IMR-90 (cell line): ENCODE measurements around the gene DLX2. TPM values are rescaled to one million over a fixed set of nuclear protein-coding genes. Genes with fewer than 3 reads are reported as not detected.
A peak's percentile ranks its signal among the peaks of the same experiment; 100 is the strongest.

Experiments
- ATAC-seq: fragments of 200-7000 bp; cut with Tn5 transposase; 2 replicates; pipeline ENCODE4 v1.9.1; 2020; ENCODE audit warnings: low read depth, mild to moderate bottlenecking, moderate library complexity
- BruUV-seq: library from RNA; stranded (reverse); fragments of 400-500 nt; replicated peaks from 2 replicates; lab custom pipeline; 2021; lab: Mats Ljungman, UMichigan
- CTCF ChIA-PET: fragments of 300-600 bp; formaldehyde crosslinking; extraction: SDS; loops from one replicate; lab custom pipeline; 2021; ENCODE audit warnings: antibody characterized with exemption; lab: Yijun Ruan, JAX
- POLR2A ChIA-PET: fragments of 300-600 bp; sonication (Branson Sonifier 250); formaldehyde crosslinking; loops from one replicate; lab custom pipeline; 2022; ENCODE audit warnings: antibody characterized with exemption; ENCODE audit not compliant: unreplicated experiment; lab: Charles Lee
- DNase-seq: peaks from one replicate; pipeline ENCODE4 v3.0.0; 2013
- H2AFZ ChIP-seq: replicated peaks from 2 replicates; pipeline ENCODE3; 2013; ENCODE audit warnings: low read length, mild to moderate bottlenecking; ENCODE audit not compliant: poor library complexity
- H2AK5ac ChIP-seq: 2 replicates; pipeline ENCODE4 v1.6.1; 2013; ENCODE audit warnings: low read depth, low read length, inconsistent platforms
- H2AK9ac ChIP-seq: replicated peaks from 2 replicates; pipeline ENCODE3; 2013; ENCODE audit warnings: mild to moderate bottlenecking, low read depth, low read length, moderate library complexity; ENCODE audit not compliant: poor library complexity
- H2BK120ac ChIP-seq: 2 replicates; pipeline ENCODE4 v1.6.1; 2013; ENCODE audit warnings: low read depth, low read length, inconsistent platforms
- H2BK15ac ChIP-seq: 3 replicates; pipeline ENCODE4 v1.6.1; 2013; ENCODE audit warnings: low read depth, low read length, inconsistent platforms
- H2BK20ac ChIP-seq: 2 replicates; pipeline ENCODE4 v1.6.1; 2013; ENCODE audit warnings: low read depth, mild to moderate bottlenecking, inconsistent platforms, low read length, moderate library complexity
- H2BK5ac ChIP-seq: 2 replicates; pipeline ENCODE4 v1.6.1; 2013; ENCODE audit warnings: mild to moderate bottlenecking, low read depth, low read length, inconsistent platforms; ENCODE audit not compliant: poor library complexity, severe bottlenecking
- H3K14ac ChIP-seq: replicated peaks from 2 replicates; pipeline ENCODE4 v1.6.1; 2013; ENCODE audit warnings: low read depth, low read length, inconsistent platforms
- H3K18ac ChIP-seq: 2 replicates; pipeline ENCODE4 v1.6.1; 2013; ENCODE audit warnings: low read depth, low read length, control low read depth
- H3K23ac ChIP-seq: 2 replicates; pipeline ENCODE4 v1.6.1; 2013; ENCODE audit warnings: low read depth, low read length, inconsistent platforms
- H3K27ac ChIP-seq: 2 replicates; pipeline ENCODE4 v1.5.1; 2013; ENCODE audit warnings: mild to moderate bottlenecking, control low read depth, low read length; ENCODE audit not compliant: insufficient read depth
- H3K27me3 ChIP-seq: 2 replicates; pipeline ENCODE4 v1.6.1; 2013; ENCODE audit warnings: low read length; ENCODE audit not compliant: control insufficient read depth, insufficient read depth
- H3K36me3 ChIP-seq: 2 replicates; pipeline ENCODE4 v1.6.1; 2013; ENCODE audit warnings: low read length, mixed read lengths; ENCODE audit not compliant: control insufficient read depth, insufficient read depth
- H3K4ac ChIP-seq: 2 replicates; pipeline ENCODE4 v1.6.1; 2013; ENCODE audit warnings: low read depth, low read length, inconsistent platforms
- H3K4me1 ChIP-seq: 2 replicates; pipeline ENCODE4 v1.6.1; 2013; ENCODE audit warnings: low read length, mixed read lengths; ENCODE audit not compliant: control insufficient read depth, insufficient read depth
- H3K4me2 ChIP-seq: 2 replicates; pipeline ENCODE4 v1.6.1; 2013; ENCODE audit warnings: low read depth, mild to moderate bottlenecking, control low read depth, low read length, moderate library complexity
- H3K4me3 ChIP-seq: 2 replicates; pipeline ENCODE4 v1.5.1; 2013; ENCODE audit warnings: low read depth, mild to moderate bottlenecking, control low read depth, low read length, moderate library complexity; ENCODE audit not compliant: insufficient read depth
- H3K56ac ChIP-seq: 2 replicates; pipeline ENCODE4 v1.6.1; 2013; ENCODE audit warnings: low read length, inconsistent platforms; ENCODE audit not compliant: insufficient read depth; ENCODE audit errors: extremely low read depth
- H3K79me1 ChIP-seq, 2 experiments: 2 replicates each; pipeline ENCODE4 v1.6.1; 2013; ENCODE audit warnings: low read length in 2 of 2, inconsistent platforms in 1 of 2, low read depth in 1 of 2
- H3K9ac ChIP-seq: 2 replicates; pipeline ENCODE4 v1.6.1; 2013; ENCODE audit warnings: low read depth, low read length, control low read depth
- H3K9me1 ChIP-seq: 2 replicates; pipeline ENCODE4 v1.6.1; 2013; ENCODE audit warnings: low read length, inconsistent platforms; ENCODE audit not compliant: insufficient read depth
- H3K9me3 ChIP-seq: 2 replicates; pipeline ENCODE4 v1.6.1; 2013; ENCODE audit warnings: low read length; ENCODE audit not compliant: control insufficient read depth, insufficient read depth
- H4K20me1 ChIP-seq: 2 replicates; pipeline ENCODE4 v1.6.1; 2013; ENCODE audit warnings: low read length, inconsistent platforms; ENCODE audit not compliant: insufficient read depth
- H4K5ac ChIP-seq: 2 replicates; pipeline ENCODE4 v1.6.1; 2013; ENCODE audit warnings: mild to moderate bottlenecking, low read depth, low read length, control low read depth
- H4K8ac ChIP-seq, 2 experiments: 2 replicates each; pipeline ENCODE4 v1.6.1; 2013; ENCODE audit warnings: low read depth in 2 of 2, low read length in 2 of 2, control low read depth in 1 of 2, inconsistent platforms in 1 of 2
- H4K91ac ChIP-seq: 2 replicates; pipeline ENCODE4 v1.6.1; 2013; ENCODE audit warnings: low read depth, low read length, inconsistent platforms; ENCODE audit not compliant: insufficient read depth
- BHLHE40 ChIP-seq: fragments of 150-350 bp; IDR thresholded peaks from 2 replicates; pipeline ENCODE4 v1.6.1; 2016; ENCODE audit warnings: mild to moderate bottlenecking, low read depth, low read length
- CEBPB ChIP-seq: IDR thresholded peaks from 2 replicates; pipeline ENCODE4 v1.6.1; 2012; ENCODE audit warnings: low read depth, low read length, improper control_type of control experiment
- CHD1 ChIP-seq: IDR thresholded peaks from 2 replicates; pipeline ENCODE4 v1.6.1; 2012; ENCODE audit warnings: low read depth, low read length, improper control_type of control experiment
- CTCF ChIP-seq: conservative IDR thresholded peaks from 2 replicates; pipeline ENCODE4 v1.5.1; 2012; ENCODE audit warnings: mild to moderate bottlenecking, low read depth, low read length, improper control_type of control experiment
- ELK1 ChIP-seq: fragments of 150-350 bp; IDR thresholded peaks from 2 replicates; pipeline ENCODE4 v1.6.1; 2016; ENCODE audit warnings: low read depth, mild to moderate bottlenecking, low read length, moderate library complexity, borderline replicate concordance
- FOS ChIP-seq: fragments of 150-350 bp; IDR thresholded peaks from 2 replicates; pipeline ENCODE4 v1.6.1; 2016; ENCODE audit warnings: low read depth, low read length
- MAFK ChIP-seq: IDR thresholded peaks from 2 replicates; pipeline ENCODE4 v1.6.1; 2012; ENCODE audit warnings: low read depth, low read length, improper control_type of control experiment
- MAZ ChIP-seq: IDR thresholded peaks from 2 replicates; pipeline ENCODE4 v1.6.1; 2012; ENCODE audit warnings: low read depth, mild to moderate bottlenecking, low read length, improper control_type of control experiment, moderate library complexity, borderline replicate concordance
- MXI1 ChIP-seq: IDR thresholded peaks from 2 replicates; pipeline ENCODE4 v1.6.1; 2012; ENCODE audit warnings: low read depth, mild to moderate bottlenecking, low read length, moderate library complexity, borderline replicate concordance
- NFE2L2 ChIP-seq: fragments of 150-350 bp; IDR thresholded peaks from 2 replicates; pipeline ENCODE4 v1.6.1; 2016; ENCODE audit warnings: low read depth, mild to moderate bottlenecking, low read length
- POLR2A ChIP-seq: IDR thresholded peaks from 2 replicates; pipeline ENCODE4 v1.6.1; 2012; ENCODE audit warnings: mild to moderate bottlenecking, low read depth, low read length
- RAD21 ChIP-seq: IDR thresholded peaks from 2 replicates; pipeline ENCODE4 v1.6.1; 2012; ENCODE audit warnings: low read length, improper control_type of control experiment
- RCOR1 ChIP-seq: IDR thresholded peaks from 2 replicates; pipeline ENCODE4 v1.6.1; 2012; ENCODE audit warnings: mild to moderate bottlenecking, low read length, improper control_type of control experiment; ENCODE audit not compliant: insufficient replicate concordance
- RFX5 ChIP-seq: IDR thresholded peaks from 2 replicates; pipeline ENCODE4 v1.8.0; 2012; ENCODE audit warnings: low read depth, mild to moderate bottlenecking, low read length, moderate library complexity
- SMC3 ChIP-seq: fragments of 150-350 bp; IDR thresholded peaks from 2 replicates; pipeline ENCODE4 v1.6.1; 2016; ENCODE audit warnings: low read depth, mild to moderate bottlenecking, antibody characterized with exemption, low read length, moderate library complexity
- USF2 ChIP-seq: fragments of 150-350 bp; IDR thresholded peaks from 2 replicates; pipeline ENCODE4 v1.6.1; 2017; ENCODE audit warnings: mild to moderate bottlenecking, antibody characterized with exemption, low read length, low read depth
- WGBS, 2 experiments: methylation state at CpG; one replicate each; pipeline versions ENCODE4 v1.1.5 to v1.1.7; 2013; ENCODE audit warnings: missing lambda C conversion rate in 2 of 2; ENCODE audit not compliant: insufficient read length in 1 of 2; ENCODE audit errors: extremely low coverage in 2 of 2; 5-methylcytosine and 5-hydroxymethylcytosine counted together
- dilution Hi-C: fragments of 300-500 bp; cut with HindIII; formaldehyde crosslinking; loops from one replicate; pipeline ENCODE4 v1.14.3; 2018; ENCODE audit warnings: low sequenced_read_pairs; ENCODE audit not compliant: unreplicated experiment
- in situ Hi-C: fragments of 300-500 bp; cut with MboI; formaldehyde crosslinking; loops from 3 replicates; pipeline ENCODE4 v1.14.3; 2019; ENCODE audit warnings: low sequenced_read_pairs, inconsistent platforms, mixed read lengths
- intact Hi-C: fragments of 100-400 bp; cut with micrococcal nuclease; formaldehyde crosslinking; loops from 2 replicates; pipeline ENCODE4 v1.10.0; 2022
- polyA plus RNA-seq, 3 experiments: library from polyadenylated mRNA; depleted of rRNA; stranded (reverse); fragments of >200 nt; gene quantifications; 2 replicates each; pipeline ENCODE4 v1.2.3, GENCODE V29; 2012; ENCODE audit warnings: low replicate concordance in 1 of 3
- total RNA-seq: library from RNA; depleted of rRNA; stranded (reverse); fragments of >200 nt; gene quantifications from 2 replicates; pipeline ENCODE4 v1.2.3, GENCODE V29; 2012

The DLX2 gene
- total and polyA plus RNA-seq, 2 of the 4 experiments (the other 2 are of a cell fraction): 0.38 TPM; not detected in 1

- Histone ChIP-seq H3K4me2 (no peak overlapping the region), H2BK20ac (no peak overlapping the region), H4K20me1 (no peaks in the 10 kb centered on the region), H3K9me1 (no peaks in the 10 kb centered on the region), H3K18ac (no peak overlapping the region), H3K79me1 (no peaks in the 10 kb centered on the region), H3K56ac (no peak overlapping the region), H4K8ac (no peak overlapping the region), H3K23ac (no peak overlapping the region), H3K27ac (no peak overlapping the region), H2BK120ac (no peak overlapping the region), H3K27me3 (no peaks in the 10 kb centered on the region; the same call in 1 of the 2 replicates), H3K14ac (no peak overlapping the region), H3K36me3 (no peaks in the 10 kb centered on the region), H2AFZ (peak overlapping the region; percentile 56), H3K4me1 (no peaks in the 10 kb centered on the region), H3K4ac (no peak overlapping the region), H4K5ac (no peak overlapping the region), H3K9ac (no peak overlapping the region), H3K4me3 (no peak overlapping the region), H2AK5ac (no peak overlapping the region), H2AK9ac (no peak overlapping the region), H2BK5ac (no peak overlapping the region), H2BK15ac (no peak overlapping the region), H3K9me3 (no peaks in the 10 kb centered on the region), H4K91ac (no peak overlapping the region)
- no peak for DNase-seq
- TF ChIP-seq RCOR1 (no peak), USF2 (no peak), CEBPB (no peak), MAZ (no peak), POLR2A (no peak), RFX5 (no peak), FOS (no peak), RAD21 (no peak), ELK1 (no peak), MXI1 (no peak), BHLHE40 (no peak), SMC3 (no peak), NFE2L2 (no peak), CTCF (no peak), MAFK (no peak), CHD1 (no peak)
- in situ Hi-C loops (loop anchor here (5.0 kb wide), 2 partner anchors 301 to 406 kb away; no protein-coding TSS in a partner anchor), intact Hi-C loops (no loop called here), dilution Hi-C loops (no loop called here)
- WGBS, 2 experiments: no CpG with 5 or more reads among the region's 8 CpGs
- BruUV-seq: no TSS peak
- no peak for ATAC-seq
- POLR2A ChIA-PET: no interaction called here
- CTCF ChIA-PET: no interaction called here
These were observed 5.9 kb upstream of the DLX2 start for GRCh38 chr2:172108587-172108930.
